ENCODE results near the gene EIF4H. TPM values are rescaled to one million over a fixed set of nuclear protein-coding genes. Genes with fewer than 3 reads are reported as not detected.

The EIF4H gene
- total and polyA plus RNA-seq, 9 of the 15 experiments (the other 6 are each of a cell fraction or from before 2014, with no cell fraction given), result 11.0 to 435 (median 319) TPM

DNA sequence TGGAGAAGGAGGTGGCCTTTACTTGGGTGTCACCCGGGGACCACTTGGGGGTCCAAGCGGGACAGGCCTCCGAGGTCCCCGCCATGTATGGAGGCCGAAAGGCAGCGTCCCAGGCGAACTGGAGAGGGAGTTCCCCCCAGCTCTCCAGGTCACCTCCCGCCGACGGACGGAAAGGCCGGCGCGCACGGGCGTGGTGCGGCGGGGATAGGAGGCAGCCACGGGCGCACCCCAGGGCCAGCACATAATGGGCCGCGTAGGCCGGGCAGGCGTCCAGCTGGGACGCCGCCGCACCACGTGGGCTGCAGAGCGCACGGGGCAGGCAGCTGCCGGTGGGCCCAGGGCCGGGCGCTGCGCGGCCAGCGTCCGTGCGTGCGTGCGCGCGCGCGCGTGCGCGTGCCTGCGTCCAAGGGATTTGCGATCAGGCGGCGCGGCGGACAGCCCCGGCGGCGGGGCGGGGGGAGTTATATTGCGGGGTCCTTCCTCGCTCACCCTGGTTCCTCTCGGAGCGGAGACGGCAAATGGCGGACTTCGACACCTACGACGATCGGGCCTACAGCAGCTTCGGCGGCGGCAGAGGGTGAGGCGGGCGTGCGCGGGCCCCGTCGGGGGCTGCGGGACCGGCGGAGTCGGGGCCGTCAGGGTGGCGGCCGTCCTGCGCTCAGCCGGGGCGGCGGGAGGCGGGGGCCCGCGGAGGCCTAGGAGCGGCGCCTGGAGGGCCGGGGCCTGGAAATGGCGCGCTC, at the start of gene EIF4H (continued):
- no peak for TF ChIP-seq XRCC4 (IDR thresholded peaks at IDR 0.05; ENCODE audit: extremely low read depth, insufficient read depth, insufficient read length)
- TF ChIP-seq, protein P1, sequence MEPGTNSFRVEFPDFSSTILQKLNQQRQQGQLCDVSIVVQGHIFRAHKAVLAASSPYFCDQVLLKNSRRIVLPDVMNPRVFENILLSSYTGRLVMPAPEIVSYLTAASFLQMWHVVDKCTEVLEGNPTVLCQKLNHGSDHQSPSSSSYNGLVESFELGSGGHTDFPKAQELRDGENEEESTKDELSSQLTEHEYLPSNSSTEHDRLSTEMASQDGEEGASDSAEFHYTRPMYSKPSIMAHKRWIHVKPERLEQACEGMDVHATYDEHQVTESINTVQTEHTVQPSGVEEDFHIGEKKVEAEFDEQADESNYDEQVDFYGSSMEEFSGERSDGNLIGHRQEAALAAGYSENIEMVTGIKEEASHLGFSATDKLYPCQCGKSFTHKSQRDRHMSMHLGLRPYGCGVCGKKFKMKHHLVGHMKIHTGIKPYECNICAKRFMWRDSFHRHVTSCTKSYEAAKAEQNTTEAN (CRISPR knock-in tag; IDR thresholded peaks at IDR 0.05), result 0 out of 2 replicates have a peak, but pooled peaks have one; percentile 84
- TF ChIP-seq KLF1 (tag; IDR thresholded peaks at IDR 0.05), result peak; percentile 88
- TF ChIP-seq, protein P2, sequence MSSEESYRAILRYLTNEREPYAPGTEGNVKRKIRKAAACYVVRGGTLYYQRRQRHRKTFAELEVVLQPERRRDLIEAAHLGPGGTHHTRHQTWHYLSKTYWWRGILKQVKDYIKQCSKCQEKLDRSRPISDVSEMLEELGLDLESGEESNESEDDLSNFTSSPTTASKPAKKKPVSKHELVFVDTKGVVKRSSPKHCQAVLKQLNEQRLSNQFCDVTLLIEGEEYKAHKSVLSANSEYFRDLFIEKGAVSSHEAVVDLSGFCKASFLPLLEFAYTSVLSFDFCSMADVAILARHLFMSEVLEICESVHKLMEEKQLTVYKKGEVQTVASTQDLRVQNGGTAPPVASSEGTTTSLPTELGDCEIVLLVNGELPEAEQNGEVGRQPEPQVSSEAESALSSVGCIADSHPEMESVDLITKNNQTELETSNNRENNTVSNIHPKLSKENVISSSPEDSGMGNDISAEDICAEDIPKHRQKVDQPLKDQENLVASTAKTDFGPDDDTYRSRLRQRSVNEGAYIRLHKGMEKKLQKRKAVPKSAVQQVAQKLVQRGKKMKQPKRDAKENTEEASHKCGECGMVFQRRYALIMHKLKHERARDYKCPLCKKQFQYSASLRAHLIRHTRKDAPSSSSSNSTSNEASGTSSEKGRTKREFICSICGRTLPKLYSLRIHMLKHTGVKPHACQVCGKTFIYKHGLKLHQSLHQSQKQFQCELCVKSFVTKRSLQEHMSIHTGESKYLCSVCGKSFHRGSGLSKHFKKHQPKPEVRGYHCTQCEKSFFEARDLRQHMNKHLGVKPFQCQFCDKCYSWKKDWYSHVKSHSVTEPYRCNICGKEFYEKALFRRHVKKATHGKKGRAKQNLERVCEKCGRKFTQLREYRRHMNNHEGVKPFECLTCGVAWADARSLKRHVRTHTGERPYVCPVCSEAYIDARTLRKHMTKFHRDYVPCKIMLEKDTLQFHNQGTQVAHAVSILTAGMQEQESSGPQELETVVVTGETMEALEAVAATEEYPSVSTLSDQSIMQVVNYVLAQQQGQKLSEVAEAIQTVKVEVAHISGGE (CRISPR knock-in tag; IDR thresholded peaks at IDR 0.05), result peak in 2 of 3 experiments; percentile 55 to 89; a peak in 4 of 6 replicates
- TF ChIP-seq, protein P3, sequence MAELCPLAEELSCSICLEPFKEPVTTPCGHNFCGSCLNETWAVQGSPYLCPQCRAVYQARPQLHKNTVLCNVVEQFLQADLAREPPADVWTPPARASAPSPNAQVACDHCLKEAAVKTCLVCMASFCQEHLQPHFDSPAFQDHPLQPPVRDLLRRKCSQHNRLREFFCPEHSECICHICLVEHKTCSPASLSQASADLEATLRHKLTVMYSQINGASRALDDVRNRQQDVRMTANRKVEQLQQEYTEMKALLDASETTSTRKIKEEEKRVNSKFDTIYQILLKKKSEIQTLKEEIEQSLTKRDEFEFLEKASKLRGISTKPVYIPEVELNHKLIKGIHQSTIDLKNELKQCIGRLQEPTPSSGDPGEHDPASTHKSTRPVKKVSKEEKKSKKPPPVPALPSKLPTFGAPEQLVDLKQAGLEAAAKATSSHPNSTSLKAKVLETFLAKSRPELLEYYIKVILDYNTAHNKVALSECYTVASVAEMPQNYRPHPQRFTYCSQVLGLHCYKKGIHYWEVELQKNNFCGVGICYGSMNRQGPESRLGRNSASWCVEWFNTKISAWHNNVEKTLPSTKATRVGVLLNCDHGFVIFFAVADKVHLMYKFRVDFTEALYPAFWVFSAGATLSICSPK (IDR thresholded peaks at IDR 0.05; ENCODE audit: borderline replicate concordance), result no peak
- peak; percentile 65 for TF ChIP-seq EP400 (IDR thresholded peaks at IDR 0.05)
- TF ChIP-seq ERF (CRISPR knock-in tag; IDR thresholded peaks at IDR 0.05), result peak; percentile 66; the same call in 1 of the 2 replicates
- no peak for TF ChIP-seq POLR2AphosphoS2 (IDR thresholded peaks at IDR 0.05; ENCODE audit: low read length)
- peak; percentile 96 for TF ChIP-seq SAP30 (IDR thresholded peaks at IDR 0.05; ENCODE audit: borderline replicate concordance, insufficient read depth, low read depth, low read length, poor library complexity, severe bottlenecking)
- no peak for TF ChIP-seq ZNF408 (CRISPR knock-in tag; IDR thresholded peaks at IDR 0.05; ENCODE audit: low read depth)
- TF ChIP-seq, protein P4, sequence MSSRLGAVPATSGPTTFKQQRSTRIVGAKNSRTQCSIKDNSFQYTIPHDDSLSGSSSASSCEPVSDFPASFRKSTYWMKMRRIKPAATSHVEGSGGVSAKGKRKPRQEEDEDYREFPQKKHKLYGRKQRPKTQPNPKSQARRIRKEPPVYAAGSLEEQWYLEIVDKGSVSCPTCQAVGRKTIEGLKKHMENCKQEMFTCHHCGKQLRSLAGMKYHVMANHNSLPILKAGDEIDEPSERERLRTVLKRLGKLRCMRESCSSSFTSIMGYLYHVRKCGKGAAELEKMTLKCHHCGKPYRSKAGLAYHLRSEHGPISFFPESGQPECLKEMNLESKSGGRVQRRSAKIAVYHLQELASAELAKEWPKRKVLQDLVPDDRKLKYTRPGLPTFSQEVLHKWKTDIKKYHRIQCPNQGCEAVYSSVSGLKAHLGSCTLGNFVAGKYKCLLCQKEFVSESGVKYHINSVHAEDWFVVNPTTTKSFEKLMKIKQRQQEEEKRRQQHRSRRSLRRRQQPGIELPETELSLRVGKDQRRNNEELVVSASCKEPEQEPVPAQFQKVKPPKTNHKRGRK (tag; IDR thresholded peaks at IDR 0.05), result no peak
- no peak for TF ChIP-seq SAFB2 (IDR thresholded peaks at IDR 0.05; ENCODE audit: borderline replicate concordance, low read depth, low read length, severe bottlenecking)
- TF ChIP-seq NR4A1 (CRISPR knock-in tag; IDR thresholded peaks at IDR 0.05), result 0 out of 2 replicates have a peak, but pooled peaks have one; percentile 73
- peak; percentile 91 for TF ChIP-seq NR4A1 (tag; IDR thresholded peaks at IDR 0.05)
- 0 out of 2 replicates have a peak, but pooled peaks have one; percentile 54 for TF ChIP-seq HDAC6 (IDR thresholded peaks at IDR 0.05; ENCODE audit: low read depth, low read length)
- TF ChIP-seq ETV1 (tag; conservative IDR thresholded peaks at IDR 0.05; ENCODE audit: low read depth), result no peak
- TF ChIP-seq RNF2 (IDR thresholded peaks at IDR 0.05), result peak; percentile 60; the same call in 1 of the 2 replicates
- no peak for TF ChIP-seq PRPF4 (IDR thresholded peaks at IDR 0.05; ENCODE audit: insufficient read depth, low read depth, low read length, poor library complexity, severe bottlenecking)
- no peak for TF ChIP-seq ZNF316 (IDR thresholded peaks at IDR 0.05)

Data from K562 (cell line).